Measurements from ENCODE around the gene SFI1.

Gene SFI1

DNA sequence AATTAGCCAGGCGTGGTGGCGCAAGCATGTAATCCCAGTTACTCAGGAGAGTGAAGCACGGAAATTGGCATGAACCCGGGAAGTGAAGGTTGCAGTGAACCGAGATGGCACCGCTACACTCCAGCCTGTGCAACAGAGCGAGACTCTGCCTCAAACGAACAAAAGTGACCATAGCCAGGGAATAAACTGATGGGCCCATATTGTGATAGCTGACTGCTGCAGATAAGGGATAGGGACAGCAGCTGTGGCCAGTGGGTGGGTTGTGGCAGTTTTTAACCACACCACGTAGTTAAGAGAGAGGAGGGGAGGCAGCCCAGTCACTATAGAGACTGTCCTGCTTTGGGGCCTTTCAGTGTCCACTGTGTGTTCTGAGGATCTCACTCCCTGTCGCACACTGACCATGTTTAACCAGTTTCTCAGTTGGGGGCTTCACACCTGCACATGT is 106.8 kb downstream of the SFI1 start:
- DNase-seq = no peak

DNA sequence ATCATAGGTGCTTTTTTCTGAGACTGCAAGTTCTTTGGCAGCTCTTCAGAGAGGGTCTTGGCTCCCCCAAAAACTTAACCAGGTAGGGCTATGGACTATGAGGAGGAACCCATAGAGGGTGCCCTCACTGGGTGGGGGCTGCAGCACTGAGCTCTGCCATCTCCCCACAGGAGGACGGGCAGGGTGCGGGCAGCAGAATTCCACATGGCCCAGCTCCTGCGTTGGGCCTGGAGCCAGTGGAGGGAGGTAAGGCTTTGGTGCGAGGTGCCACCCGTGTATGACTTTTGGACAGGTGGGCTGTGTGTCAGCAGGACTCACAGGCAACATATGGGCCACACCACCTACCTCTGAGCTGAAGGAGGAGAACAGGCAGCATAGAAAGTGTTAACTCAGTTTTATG is 107.2 kb downstream of the SFI1 start:
- no peak for DNase-seq

DNA sequence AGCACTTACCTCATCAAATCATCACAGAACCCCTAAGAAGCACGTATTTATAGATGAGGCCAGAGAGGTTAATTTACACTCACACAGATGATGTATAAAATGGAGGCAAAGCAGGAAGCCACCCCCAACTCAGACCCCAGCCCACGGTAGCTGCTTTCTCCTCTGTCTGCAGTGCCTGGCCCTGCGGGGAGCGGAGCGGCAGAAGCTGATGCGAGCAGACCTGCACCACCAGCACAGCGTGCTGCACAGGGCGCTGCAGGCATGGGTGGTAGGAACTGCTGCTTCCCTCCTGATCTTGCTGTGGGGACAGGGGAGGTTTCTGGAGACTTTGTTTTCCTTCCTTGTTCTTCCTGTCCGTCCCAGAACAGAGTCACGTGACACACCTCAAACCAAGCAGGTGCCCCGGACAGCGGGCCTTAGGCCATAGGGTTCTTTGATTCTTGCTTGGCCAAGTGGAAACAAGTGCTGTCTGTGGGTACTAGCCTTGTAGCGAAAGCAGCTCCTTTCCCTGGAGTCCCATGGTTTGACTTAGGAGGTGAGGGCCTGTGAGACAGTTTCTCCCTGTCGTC is 107.9 kb downstream of the SFI1 start:
- DNase-seq = no peak

DNA sequence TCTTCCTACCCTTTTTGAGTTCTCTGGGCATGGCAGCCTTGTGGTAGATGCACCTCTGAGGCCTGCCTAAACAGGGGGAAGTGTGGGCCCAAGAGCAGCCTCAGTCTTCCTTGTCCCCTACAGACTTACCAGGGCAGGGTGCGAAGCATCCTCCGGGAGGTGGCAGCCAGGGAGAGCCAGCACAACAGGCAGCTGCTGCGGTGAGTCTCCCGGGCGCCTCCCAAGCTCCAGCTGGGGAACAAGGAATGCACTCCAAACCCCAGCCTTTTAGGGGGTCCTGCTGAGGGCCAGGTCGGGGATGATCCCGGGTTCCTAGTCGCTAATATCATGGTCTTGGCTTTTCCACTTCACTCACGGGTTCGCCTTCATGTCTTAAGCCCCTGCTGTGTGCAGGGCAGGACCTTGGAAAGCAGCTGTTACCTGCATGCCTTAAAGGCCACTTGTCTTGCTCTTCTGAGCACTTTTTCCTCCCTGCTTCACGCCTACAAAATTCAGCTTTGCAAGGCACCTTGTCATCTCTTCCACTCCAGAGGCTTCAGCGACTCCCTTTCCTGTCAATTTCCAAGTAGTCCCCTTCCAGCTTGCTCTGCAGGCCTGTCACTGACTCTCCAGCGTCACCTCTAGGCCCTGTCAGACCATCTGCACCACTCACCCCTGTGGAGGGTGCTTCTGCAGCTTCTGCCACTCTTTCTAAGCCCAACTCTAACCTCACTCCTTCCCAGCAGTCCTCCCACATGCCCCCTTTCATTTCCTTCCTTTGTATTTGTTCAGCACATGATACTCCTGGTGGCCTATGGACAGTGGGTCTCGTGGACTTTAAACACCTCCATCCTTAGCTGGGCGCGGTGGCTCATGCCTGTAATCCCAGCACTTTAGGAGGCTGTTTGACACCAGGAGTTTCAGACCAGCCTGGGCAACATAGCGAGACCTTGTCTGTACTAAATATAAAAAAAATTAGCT is 108.7 kb downstream of the SFI1 start:
- no peak for DNase-seq

DNA sequence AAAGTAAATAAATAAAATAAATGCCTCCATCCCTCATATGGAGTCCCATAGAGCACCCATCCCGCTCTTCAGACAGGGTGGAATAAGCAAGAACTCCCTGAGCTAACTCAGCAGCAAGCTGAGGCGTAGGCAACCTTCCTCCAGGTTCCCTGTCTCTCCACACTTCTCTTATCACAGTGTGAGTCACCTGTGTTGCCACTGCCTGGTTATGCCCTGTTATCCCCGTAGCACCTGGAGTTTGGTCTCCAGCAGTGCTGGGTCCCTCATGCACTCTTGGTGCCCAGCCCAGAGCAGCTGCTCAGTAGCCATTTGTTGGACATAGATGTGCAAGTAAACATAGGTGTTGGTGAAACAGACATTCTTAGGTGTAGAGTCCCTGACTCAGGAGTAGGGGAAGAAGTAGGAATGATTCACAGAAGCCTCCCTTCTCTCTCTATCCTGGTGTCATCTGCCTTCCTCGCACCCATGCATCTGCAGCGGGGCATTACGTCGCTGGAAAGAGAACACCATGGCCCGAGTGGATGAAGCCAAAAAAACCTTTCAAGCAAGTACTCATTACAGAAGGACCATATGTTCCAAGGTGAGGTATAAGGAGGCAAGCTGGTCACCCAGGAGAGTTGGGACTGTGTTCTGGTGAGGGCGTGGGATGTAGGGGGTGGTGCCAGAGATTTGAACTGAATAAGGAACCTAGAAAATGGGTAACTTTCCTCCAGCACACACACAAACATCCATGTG is 109.7 kb downstream of the SFI1 start:
- no peak for DNase-seq

DNA sequence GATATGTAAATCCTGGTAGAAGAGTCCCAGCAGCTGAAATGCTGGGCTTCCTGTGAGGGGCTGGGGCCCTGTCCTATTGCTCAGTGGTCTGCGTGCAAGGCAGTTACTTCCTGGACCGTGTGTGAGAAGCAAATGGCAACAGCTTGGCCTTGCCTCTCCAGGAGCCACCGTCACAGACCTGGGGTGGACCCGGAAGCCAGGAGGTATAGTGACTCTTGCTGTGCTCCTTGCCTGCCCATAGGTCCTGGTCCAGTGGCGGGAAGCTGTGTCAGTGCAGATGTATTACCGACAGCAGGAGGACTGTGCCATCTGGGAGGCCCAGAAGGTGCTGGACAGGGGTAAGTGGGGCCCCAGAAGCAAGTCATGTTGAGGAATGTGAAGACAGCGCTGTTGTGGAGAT is 111.4 kb downstream of the SFI1 start:
- DNase-seq = no peak

DNA sequence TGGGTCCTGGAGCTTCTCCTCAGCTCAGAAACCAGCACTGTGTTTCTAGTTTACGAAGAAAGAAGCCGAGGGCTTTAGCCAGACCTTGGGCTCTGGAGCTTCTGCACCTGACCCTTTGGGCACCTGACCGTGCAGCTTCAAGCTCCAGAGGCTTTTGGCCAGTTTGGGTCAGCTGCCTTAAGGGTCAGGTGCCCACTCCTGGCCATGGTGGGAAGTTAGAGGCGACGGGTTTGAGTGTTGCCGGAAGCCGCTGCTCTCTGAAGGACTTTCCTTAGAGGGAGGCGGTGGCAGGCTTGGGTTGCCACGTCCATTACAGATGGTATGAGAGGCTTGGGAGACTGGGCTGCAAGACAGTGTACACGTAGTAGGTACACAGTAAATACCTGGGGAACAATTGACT is 113.4 kb downstream of the SFI1 start:
- DNase-seq = no peak

DNA sequence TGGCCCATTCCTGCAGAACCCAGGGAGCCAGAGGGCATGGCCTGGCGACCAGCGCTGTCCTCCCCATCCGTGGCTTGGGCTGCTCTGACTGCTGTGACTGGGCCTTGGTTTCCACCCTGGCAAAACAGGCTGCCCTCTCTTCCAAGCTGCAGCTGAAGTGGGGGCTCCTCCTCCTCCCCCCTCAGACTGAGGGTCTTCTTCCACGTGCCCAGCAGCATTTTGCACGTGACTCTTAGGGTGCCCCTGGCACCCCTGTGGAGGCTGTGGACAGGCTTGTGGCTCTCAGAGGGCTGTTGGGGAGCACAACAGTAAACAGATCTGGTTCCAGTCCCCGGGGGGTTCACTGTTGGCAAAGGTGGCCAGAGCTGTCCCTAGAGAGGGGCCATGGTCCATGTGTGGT is 114.3 kb downstream of the SFI1 start:
- no peak for DNase-seq

DNA sequence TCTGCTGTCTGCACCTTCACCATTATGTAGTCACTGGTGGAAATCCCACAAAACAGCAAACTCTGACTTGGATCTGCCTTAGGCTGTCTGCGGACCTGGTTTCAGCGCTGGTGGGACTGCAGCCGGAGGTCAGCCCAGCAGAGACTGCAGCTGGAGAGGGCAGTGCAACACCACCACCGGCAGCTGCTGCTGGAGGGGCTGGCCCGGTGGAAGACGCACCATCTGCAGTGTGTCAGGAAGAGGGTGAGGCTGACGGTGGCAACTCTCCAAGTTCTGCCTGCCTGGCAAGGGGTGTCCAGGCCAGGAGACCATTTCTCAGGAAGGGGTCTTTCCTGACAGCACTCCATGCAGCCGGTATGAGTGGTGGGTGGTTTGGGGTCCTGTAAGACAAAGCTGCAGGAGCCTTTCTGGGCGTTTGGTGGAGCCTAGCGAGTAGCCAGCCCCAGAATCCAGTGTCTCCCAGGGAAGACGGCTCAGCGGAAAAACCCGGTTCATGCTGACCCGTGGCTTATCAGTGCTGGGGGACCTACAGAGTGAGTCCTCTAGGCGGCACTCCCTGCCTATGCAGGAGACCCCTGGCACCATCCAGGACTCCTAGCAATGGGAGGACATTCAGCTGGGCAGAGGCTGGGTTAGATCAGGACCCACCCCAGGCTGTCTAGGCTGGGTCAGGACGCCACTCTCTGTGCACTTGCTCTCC is 114.9 kb downstream of the SFI1 start:
- no peak for DNase-seq

DNA sequence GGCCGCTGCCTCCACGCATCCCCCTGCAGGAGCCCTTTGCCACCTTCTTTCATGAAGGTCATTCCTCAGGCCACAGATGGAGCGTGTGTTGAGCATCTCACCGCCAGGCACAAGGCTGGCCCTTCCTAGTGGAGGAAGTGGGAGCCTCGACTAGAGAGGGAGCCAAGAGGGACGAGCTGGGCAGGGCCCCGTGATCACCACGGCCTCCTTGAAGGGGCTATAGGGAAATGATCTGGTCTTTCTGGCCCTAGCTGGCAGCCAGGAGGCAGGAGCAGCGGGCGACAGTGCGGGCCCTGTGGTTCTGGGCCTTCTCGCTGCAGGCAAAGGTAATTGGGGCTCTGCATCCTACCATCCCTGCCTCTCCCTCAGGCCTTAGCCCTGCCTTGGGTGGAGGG is 116.6 kb downstream of the SFI1 start:
- DNase-seq = no peak

DNA sequence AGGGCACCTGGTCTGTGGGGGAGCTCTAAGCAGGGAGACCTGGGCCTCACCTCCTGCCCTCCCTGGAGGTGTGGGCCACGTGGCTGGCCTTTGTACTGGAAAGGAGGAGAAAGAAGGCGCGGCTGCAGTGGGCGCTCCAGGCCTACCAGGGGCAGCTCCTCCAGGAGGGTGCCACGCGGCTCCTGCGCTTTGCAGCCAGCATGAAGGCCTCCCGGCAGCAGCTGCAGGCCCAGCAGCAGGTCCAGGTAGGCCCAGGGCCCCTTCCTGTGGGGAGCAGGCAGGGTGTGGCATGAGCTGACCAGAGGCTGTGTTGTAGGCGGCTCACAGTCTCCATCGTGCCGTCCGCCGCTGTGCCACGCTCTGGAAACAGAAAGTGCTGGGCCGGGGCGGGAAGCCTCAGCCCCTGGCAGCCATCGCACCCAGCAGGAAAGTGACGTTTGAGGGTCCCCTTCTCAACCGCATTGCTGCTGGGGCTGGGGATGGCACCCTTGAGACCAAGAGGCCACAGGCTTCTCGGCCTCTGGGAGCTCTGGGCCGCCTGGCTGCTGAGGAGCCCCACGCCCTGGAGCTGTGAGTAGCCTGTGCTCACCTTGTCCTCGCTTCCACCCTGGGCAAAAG is 117.1 kb downstream of the SFI1 start:
- no peak for DNase-seq

DNA sequence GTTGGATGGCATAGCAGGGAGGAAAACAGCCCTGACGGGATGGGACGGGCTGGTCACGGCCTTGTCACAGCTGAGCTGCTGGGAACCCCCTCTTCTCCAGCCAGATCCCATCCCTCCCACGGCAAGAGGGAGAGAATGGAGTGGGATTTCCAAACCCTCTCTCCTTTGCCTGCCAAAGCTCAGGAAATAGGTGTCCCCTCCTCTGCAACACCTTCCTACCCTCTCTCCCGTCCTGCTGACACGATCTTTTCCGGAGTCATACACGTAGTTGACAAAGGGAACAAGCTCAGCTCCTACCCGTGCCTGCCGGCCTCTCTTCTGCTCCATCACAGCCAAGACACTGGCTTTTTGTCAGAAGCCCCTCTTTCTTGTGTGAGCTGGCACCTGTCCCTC is 117.6 kb downstream of the SFI1 start:
- DNase-seq = no peak

DNA sequence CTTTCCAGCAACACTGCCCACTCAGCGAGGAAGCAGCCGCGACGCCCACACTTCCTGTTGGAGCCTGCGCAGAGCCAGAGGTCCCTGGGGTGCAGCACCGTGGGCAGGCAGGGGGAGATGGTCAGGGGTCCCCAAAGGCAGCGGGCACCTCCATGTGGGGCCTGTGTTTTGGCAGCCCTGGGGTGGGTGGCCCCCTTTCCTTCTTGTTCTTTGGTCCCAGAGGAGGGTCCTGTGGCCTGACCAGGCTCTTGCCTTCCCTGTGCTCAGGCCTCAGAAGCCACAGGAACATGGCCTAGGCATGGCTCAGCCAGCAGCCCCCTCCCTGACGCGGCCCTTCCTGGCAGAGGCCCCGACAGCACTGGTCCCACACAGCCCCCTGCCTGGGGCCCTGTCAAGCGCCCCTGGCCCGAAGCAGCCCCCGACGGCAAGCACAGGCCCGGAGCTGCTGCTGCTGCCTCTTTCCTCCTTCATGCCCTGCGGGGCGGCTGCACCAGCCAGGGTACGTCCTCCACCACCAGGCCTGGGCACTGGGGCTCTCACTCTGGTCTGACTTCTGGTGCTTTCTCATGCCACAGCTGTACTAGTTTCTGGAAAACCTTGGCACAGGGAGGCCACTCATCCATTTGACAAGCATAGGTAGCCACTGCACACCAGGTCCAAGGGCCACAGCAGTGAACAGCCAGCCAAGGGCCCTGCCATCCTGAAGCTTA is 118.6 kb downstream of the SFI1 start:
- DNase-seq = no peak

DNA sequence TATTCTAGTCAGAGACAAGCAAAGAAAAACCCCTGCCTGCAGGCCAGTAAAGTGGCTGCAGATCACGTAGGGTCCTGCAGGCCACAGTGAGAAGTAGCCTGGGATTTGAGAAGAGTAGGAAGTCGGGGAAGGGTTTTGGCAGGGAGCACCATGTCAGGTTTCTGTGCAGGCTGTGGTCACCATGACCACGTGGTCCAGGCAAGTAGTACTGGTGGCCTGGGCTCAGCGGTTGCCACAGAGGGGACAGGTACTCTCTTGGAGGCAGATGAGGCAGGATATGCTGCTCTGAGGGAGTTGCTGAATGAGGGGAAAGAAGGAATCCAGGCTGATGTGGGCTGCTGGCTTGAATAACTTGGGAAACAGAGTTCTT is 119.1 kb downstream of the SFI1 start:
- no peak for DNase-seq

DNA sequence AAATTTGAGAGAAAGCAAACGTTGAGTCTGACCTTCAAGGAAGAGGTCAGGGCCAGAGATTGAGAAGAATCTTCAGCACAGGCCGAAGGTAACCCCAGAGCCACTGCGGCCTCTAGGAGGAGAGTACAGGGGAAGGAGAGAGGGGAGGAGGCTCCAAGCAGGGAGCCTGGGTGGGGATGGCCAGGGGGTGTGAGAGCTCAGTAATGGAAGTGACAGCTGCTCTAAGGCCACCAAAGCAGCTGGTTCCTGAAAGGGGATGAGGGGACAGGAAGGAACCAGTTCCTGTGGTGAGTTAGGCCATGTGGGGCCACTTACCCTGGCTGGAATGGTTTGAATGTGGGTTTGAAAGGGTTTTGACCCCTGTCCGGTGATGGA is 119.6 kb downstream of the SFI1 start:
- DNase-seq = no peak

DNA sequence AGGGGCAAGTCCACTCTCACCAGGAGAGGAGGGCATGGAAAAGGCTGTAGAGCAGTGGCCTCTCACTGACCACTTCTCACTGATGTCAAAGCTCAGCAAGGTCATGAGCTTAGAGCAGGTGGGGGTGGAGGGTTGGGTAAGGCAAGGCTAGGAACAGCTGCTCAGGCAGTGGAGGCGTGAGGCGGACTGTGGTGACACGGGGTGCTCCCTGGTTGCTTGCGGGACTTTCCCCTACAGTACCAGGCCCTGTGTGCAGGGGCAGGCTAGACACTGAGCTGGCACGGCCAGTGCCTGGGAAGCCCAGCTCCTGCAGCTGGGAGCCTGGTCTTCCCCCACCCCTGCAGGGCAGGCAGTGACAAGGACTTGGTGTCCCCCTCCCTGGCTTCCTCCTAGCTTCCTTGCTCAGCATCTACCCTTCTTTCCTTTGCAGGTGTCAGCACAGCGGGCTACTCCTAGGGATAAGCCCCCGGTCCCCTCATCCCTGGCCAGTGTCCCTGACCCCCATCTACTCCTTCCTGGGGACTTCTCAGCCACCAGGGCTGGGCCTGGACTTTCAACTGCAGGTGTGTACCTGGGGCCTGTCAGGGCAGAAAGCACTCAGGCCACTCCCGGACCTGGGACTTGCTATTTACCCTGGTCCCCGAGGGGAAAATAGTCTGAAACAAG is 120.1 kb downstream of the SFI1 start:
- no peak for DNase-seq

DNA sequence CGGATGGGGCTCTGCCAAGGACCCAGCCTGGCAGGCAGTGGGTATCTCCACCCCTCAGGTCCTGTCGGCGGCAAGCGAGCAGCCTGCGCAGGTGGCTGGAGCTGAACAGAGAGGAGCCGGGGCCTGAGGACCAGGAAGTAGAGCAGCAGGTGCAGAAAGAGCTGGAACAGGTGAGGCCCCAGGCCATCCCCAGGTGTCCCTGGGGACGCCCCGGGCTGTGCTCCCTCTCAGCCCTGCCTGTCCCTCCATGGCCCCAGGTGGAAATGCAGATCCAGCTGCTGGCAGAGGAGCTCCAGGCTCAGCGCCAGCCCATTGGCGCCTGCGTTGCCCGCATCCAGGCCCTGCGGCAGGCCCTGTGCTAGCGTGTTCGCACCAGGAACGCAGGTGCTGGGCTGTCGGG is 121.7 kb downstream of the SFI1 start:
- DNase-seq = no peak

DNA sequence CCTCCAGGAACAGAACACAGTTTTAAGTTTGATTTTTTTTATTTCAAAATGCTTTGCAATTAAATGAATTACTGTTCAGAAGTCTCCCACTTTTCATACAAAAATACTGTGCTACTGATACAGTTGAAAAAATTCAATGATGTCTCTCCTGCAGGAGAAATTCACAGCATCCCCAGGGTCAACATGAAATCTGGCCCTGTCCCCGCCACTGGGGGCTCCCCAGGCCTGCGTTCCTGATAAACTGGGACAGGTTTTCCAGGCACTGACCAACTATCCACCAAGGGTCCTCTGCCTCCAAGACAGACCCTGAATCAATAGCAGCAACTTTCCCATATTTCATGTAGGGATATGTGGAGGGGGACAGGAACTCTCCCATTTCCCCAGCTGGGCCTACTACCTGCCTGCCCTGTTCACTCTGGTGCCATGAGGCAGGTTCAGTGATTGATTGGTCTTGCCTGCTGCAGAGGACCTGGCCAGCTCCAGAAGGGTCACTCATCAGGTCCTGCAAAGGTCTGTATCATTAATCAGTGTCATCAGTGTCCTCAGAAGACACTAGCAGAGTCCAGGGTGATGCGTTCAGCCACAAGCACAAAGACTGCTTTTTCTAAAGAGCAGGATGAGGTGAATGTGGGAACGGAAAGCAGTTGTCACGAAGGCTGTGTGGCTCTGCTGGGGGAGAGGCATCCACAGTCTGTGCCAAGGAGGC is 122.3 kb downstream of the SFI1 start:
- DNase-seq = no peak

DNA sequence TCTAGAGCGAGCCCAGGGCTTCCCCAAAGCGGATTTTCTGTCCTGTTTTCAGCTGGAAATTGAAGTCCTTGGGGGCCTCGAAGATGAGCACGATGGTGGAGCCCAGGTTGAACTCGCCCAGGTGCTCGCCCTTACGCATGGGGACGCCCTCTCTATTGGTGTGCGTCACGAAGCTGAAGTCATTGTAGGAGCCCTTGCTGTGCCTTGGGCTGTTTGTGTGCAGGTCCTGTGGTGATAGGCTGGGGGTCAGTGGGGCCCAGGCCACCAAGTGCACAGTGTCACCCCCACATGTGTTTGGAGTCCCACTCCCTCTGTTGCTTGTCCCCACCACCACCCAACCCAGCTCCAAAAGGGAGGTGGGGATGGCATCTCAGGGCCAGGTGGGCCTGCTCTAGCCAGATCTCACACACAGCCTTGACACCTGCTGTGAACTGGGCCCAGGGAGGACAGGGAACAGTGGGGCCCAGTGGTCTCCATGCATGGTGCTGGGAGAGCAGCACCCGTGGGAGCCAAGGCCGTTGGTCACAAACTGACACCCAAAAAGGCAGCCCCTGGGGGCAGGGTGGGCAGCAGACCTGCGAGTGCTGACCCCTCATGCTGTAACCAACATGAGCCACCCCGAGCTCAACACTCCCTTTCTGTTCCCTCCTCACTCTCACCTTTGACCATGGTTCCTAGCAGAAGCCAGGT is 123.4 kb downstream of the SFI1 start:
- DNase-seq = no peak

DNA sequence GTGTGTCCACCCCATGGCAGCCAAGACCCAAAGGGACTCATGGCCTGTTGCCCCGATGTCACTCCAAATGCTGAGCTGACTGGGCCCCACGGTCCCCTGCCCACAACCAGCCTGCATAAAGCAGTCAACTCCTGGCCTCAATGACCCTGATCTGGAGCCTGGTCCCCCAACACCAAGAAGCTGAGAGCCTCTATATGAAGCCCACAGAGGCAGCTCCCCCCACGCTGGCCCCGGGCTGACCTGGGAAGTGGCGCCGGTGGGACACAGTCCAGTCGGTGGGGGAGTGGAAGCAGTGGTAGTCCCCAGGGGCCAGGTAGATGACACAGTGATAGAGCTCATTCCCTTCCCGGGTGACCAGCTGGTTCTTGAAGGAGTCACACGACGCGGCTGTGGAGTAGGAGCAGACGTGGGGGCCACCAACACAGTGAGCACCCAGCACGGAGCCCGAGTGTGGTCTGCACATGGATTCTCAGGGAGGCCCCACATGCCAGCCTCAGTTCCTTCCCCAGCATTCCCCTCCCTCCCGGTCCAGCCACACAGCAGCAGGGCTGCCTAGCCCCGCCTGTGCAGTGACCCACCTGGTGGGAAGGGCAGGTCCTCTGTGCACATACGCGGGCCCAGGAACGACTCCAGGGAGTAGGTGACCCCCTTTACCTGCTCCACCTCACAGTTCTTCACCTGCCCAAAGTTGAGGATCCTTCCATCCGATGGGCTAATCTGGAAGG is 124.6 kb downstream of the SFI1 start:
- no peak for DNase-seq

Measured in amniotic stem cell (primary cell).